HepG2 (cell line): ENCODE data around the gene ZNF24. TPM values are rescaled to one million over a fixed set of nuclear protein-coding genes. Genes with fewer than 3 reads are reported as not detected.

Experiments
- ATAD3A ChIP-seq: sonication (generic); formaldehyde crosslinking; IDR thresholded peaks from 2 replicates; pipeline ENCODE4 v1.4.0; 2020; ENCODE audit warnings: missing genetic modification reagents
- BORCS8-MEF2B ChIP-seq: sonication (generic); formaldehyde crosslinking; IDR thresholded peaks from 2 replicates; pipeline ENCODE4 v1.8.0; 2022; ENCODE audit warnings: mild to moderate bottlenecking, missing genetic modification reagents
- CBX1 ChIP-seq: IDR thresholded peaks from one replicate; pipeline ENCODE4 v1.6.1; 2016; ENCODE audit warnings: antibody characterized with exemption, low read depth
- CERS6 ChIP-seq: sonication (generic); formaldehyde crosslinking; IDR thresholded peaks from 2 replicates; pipeline ENCODE4 v1.5.0; 2020; ENCODE audit warnings: missing genetic modification reagents
- CSRNP1 ChIP-seq: sonication (generic); formaldehyde crosslinking; IDR thresholded peaks from 2 replicates; pipeline ENCODE4 v1.8.1; 2023; ENCODE audit warnings: mild to moderate bottlenecking, missing genetic modification reagents
- HES4 ChIP-seq: sonication (generic); formaldehyde crosslinking; IDR thresholded peaks from 2 replicates; pipeline ENCODE4 v1.9.0; 2021; ENCODE audit warnings: mild to moderate bottlenecking, missing genetic modification reagents, borderline replicate concordance
- NFKBIZ ChIP-seq: IDR thresholded peaks from 2 replicates; pipeline ENCODE4 v1.6.1; 2018; ENCODE audit warnings: missing genetic modification reagents, missing compliant biosample characterization
- PITX1 ChIP-seq: sonication (generic); formaldehyde crosslinking; IDR thresholded peaks from 2 replicates; pipeline ENCODE4 v1.5.1; 2020; ENCODE audit warnings: mild to moderate bottlenecking, missing genetic modification reagents
- RFX1 ChIP-seq: fragments of 450-650 bp; IDR thresholded peaks from 2 replicates; pipeline ENCODE4 v1.6.1; 2017
- ZNF142 ChIP-seq: sonication (generic); formaldehyde crosslinking; IDR thresholded peaks from 2 replicates; pipeline ENCODE4 v1.4.0; 2020; ENCODE audit warnings: missing genetic modification reagents
- ZNF235 ChIP-seq: sonication (generic); formaldehyde crosslinking; IDR thresholded peaks from 2 replicates; pipeline ENCODE4 v1.8.1; 2023; ENCODE audit warnings: mild to moderate bottlenecking, missing genetic modification reagents, borderline replicate concordance
- ZNF34 ChIP-seq: sonication (generic); formaldehyde crosslinking; IDR thresholded peaks from 2 replicates; pipeline ENCODE4 v1.4.0; 2020; ENCODE audit warnings: mild to moderate bottlenecking, missing genetic modification reagents, borderline replicate concordance
- ZNF343 ChIP-seq: sonication (generic); formaldehyde crosslinking; IDR thresholded peaks from 2 replicates; pipeline ENCODE4 v1.4.0; 2020; ENCODE audit warnings: mild to moderate bottlenecking, missing genetic modification reagents
- ZNF546 ChIP-seq: sonication (generic); formaldehyde crosslinking; conservative IDR thresholded peaks from 2 replicates; pipeline ENCODE4 v1.8.1; 2023; ENCODE audit warnings: mild to moderate bottlenecking, missing genetic modification reagents
- ZNF550 ChIP-seq: sonication (generic); formaldehyde crosslinking; IDR thresholded peaks from 2 replicates; pipeline ENCODE4 v1.4.0; 2020; ENCODE audit warnings: mild to moderate bottlenecking, missing genetic modification reagents, borderline replicate concordance
- ZNF766 ChIP-seq: sonication (generic); formaldehyde crosslinking; IDR thresholded peaks from 2 replicates; pipeline ENCODE4 v1.5.0; 2020; ENCODE audit warnings: missing genetic modification reagents, borderline replicate concordance
- ZSCAN21 ChIP-seq: sonication (generic); formaldehyde crosslinking; IDR thresholded peaks from 2 replicates; pipeline ENCODE4 v1.8.0; 2022; ENCODE audit warnings: mild to moderate bottlenecking, missing genetic modification reagents, moderate library complexity, borderline replicate concordance
- polyA plus RNA-seq, 8 experiments: library from polyadenylated mRNA; depleted of rRNA in 3 of 8; stranded (reverse) in 7 of 8; unstranded in 1 of 8; fragments of >200 nt; fragmentation: Illumina TruSeq in 4 of 8; extraction: Trizol in 4 of 8; gene quantifications; 2 replicates each; pipeline versions ENCODE4 v1.2.1 to v1.2.3, GENCODE V29; 2011 to 2016; ENCODE audit warnings: low read depth in 4 of 8, missing spikeins in 1 of 8, mixed read lengths in 1 of 8; ENCODE audit not compliant: insufficient read depth in 1 of 8
- total RNA-seq, 5 experiments: library from RNA; depleted of rRNA; stranded (reverse); fragments of >200 nt; fragmentation: Illumina TruSeq; extraction: Trizol; gene quantifications; 2 replicates each; pipeline ENCODE4 v1.2.3, GENCODE V29; 2016; ENCODE audit warnings: low read depth in 1 of 5
- TF ChIP-seq, protein P1 (sequence below): sonication (generic); formaldehyde crosslinking; IDR thresholded peaks from 2 replicates; pipeline ENCODE4 v1.5.1; 2020; ENCODE audit warnings: mild to moderate bottlenecking, missing genetic modification reagents, borderline replicate concordance

The ZNF24 gene
- total and polyA plus RNA-seq, 2 of the 13 experiments (the other 11 are each of a cell fraction or from before 2014, with no cell fraction given): 19.5 to 41.1 TPM

- TF ChIP-seq CERS6 (CRISPR knock-in tag) (no peak), NFKBIZ (CRISPR knock-in tag) (no peak; the same call in 1 of the 2 replicates), ATAD3A (no peak), HES4 (no peak), ZNF343 (CRISPR knock-in tag) (peak; percentile 81; the same call in 1 of the 2 replicates), ZNF34 (CRISPR knock-in tag) (peak; percentile 96), RFX1 (peak; percentile 89), ZNF550 (CRISPR knock-in tag) (no peak), ZNF142 (CRISPR knock-in tag) (peak; percentile 78), ZNF766 (CRISPR knock-in tag) (peak; percentile 39; the same call in 1 of the 2 replicates), ZNF235 (CRISPR knock-in tag) (0 out of 2 replicates have a peak, but pooled peaks have one; percentile 33), ZSCAN21 (CRISPR knock-in tag) (no peak), CSRNP1 (CRISPR knock-in tag) (no peak), PITX1 (CRISPR knock-in tag) (peak; percentile 65), ZNF546 (CRISPR knock-in tag) (no peak; the same call in 1 of the 2 replicates), CBX1 (peak; percentile 30), BORCS8-MEF2B (CRISPR knock-in tag) (no peak)
- TF ChIP-seq, protein P1, sequence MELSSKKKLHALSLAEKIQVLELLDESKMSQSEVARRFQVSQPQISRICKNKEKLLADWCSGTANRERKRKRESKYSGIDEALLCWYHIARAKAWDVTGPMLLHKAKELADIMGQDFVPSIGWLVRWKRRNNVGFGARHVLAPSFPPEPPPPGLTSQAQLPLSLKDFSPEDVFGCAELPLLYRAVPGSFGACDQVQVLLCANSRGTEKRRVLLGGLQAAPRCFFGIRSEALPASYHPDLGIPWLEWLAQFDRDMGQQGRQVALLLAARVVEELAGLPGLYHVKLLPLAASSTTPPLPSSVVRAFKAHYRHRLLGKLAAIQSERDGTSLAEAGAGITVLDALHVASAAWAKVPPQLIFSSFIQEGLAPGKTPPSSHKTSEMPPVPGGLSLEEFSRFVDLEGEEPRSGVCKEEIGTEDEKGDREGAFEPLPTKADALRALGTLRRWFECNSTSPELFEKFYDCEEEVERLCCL (CRISPR knock-in tag): 0 out of 2 replicates have a peak, but pooled peaks have one; percentile 31
Measured at GRCh38 chr18:35343936-35344735, at the start of gene ZNF24 (continued).
